K562 (cell line): Measurements from ENCODE around the gene TMCO4. TPM values are rescaled to one million over a fixed set of nuclear protein-coding genes. Genes with fewer than 3 reads are reported as not detected.

Experiments used
- ATAC-seq: fragments of 200-7000 bp; cut with Tn5 transposase; 3 replicates; pipeline ENCODE4 v1.9.1; 2020; ENCODE audit warnings: moderate library complexity
- BruUV-seq: library from RNA; stranded (reverse); fragments of 400-500 nt; replicated peaks from 2 replicates; lab custom pipeline; 2021; lab: Mats Ljungman, UMichigan
- CTCF ChIA-PET: fragments of 300-600 bp; formaldehyde crosslinking; extraction: SDS; loops from one replicate; lab custom pipeline; 2021; ENCODE audit warnings: low intra/inter-chr PET ratio; lab: Yijun Ruan, JAX
- POLR2A ChIA-PET: fragments of 300-600, 350-650 bp; sonication (Branson Sonifier 250); formaldehyde crosslinking; extraction: SDS; loops from one replicate; lab custom pipeline; 2021; ENCODE audit warnings: antibody characterized with exemption, inconsistent platforms; lab: Yijun Ruan, JAX
- DNase-seq, 4 experiments: peaks; one replicate each; pipeline versions ENCODE4 v3.0.0 to v3.0.0-alpha.2; 2011 to 2018; ENCODE audit warnings: low spot score in 3 of 4, mixed read lengths in 3 of 4; ENCODE audit errors: extremely low read depth in 1 of 4
- FAIRE-seq: peaks from 2 replicates; lab custom pipeline; 2011; peaks lifted over from hg19 to GRCh38; lab: Jason Lieb, UNC
- H2AFZ ChIP-seq: 2 replicates; pipeline ENCODE4 v1.6.0; 2011; ENCODE audit warnings: low read depth, low read length, control low read depth, inconsistent platforms
- H3K27ac ChIP-seq: fragments of 200-600 bp; 3 replicates; pipeline ENCODE4 v1.8.0; 2011; ENCODE audit warnings: low read depth, mild to moderate bottlenecking, control low read depth, inconsistent platforms, low read length, moderate library complexity, mixed read lengths; ENCODE audit errors: extremely low read depth
- H3K27me3 ChIP-seq, 2 experiments: fragments of 300-600 bp in 1 of 2; 2 replicates in 1 of 2; 3 replicates in 1 of 2; pipeline versions ENCODE4 v1.6.0 to v1.8.0; 2011; ENCODE audit warnings: inconsistent platforms in 2 of 2, low read length in 2 of 2, mild to moderate bottlenecking in 1 of 2, mixed read lengths in 1 of 2, moderate library complexity in 1 of 2; ENCODE audit not compliant: control insufficient read depth in 2 of 2, insufficient read depth in 2 of 2
- H3K36me3 ChIP-seq: fragments of 300-600 bp; 3 replicates; pipeline ENCODE4 v1.8.0; 2011; ENCODE audit warnings: mild to moderate bottlenecking, low read length, inconsistent platforms; ENCODE audit not compliant: control insufficient read depth, insufficient read depth
- H3K4me1 ChIP-seq, 2 experiments: fragments of 200-600 bp in 1 of 2; replicated peaks in 1 of 2; 2 replicates in 1 of 2; 3 replicates in 1 of 2; pipeline versions ENCODE4 v1.5.1 to v1.8.0; 2011; ENCODE audit warnings: inconsistent platforms in 2 of 2, low read length in 2 of 2, mild to moderate bottlenecking in 1 of 2, mixed read lengths in 1 of 2, moderate library complexity in 1 of 2; ENCODE audit not compliant: control insufficient read depth in 2 of 2, insufficient read depth in 2 of 2
- H3K4me2 ChIP-seq: 2 replicates; pipeline ENCODE4 v1.6.1; 2011; ENCODE audit warnings: low read length, control low read depth, inconsistent platforms, mixed read lengths; ENCODE audit not compliant: insufficient read depth
- H3K4me3 ChIP-seq: fragments of 200-600 bp; sonication (generic), shearing (Covaris generic); 2 replicates; pipeline ENCODE4 v1.5.1; 2016; ENCODE audit warnings: control low read depth, inconsistent platforms
- H3K79me2 ChIP-seq: fragments of 200-600 bp; 3 replicates; pipeline ENCODE4 v1.8.0; 2011; ENCODE audit warnings: low read length, inconsistent platforms; ENCODE audit not compliant: control insufficient read depth, insufficient read depth
- H3K9ac ChIP-seq, 2 experiments: 2 replicates each; pipeline versions ENCODE4 v1.6.0 to v1.6.1; 2011; ENCODE audit warnings: low read depth in 2 of 2, low read length in 2 of 2, control low read depth in 1 of 2, inconsistent platforms in 1 of 2, mild to moderate bottlenecking in 1 of 2, mixed read lengths in 1 of 2; ENCODE audit not compliant: insufficient read depth in 1 of 2
- H3K9me1 ChIP-seq: one replicate; pipeline ENCODE4 v1.6.0; 2011; ENCODE audit warnings: inconsistent platforms, mild to moderate bottlenecking, low read length, moderate library complexity; ENCODE audit not compliant: control insufficient read depth, insufficient read depth
- H3K9me3 ChIP-seq: replicated peaks from 2 replicates; pipeline ENCODE4 v1.5.1; 2011; ENCODE audit warnings: low read depth, low read length, inconsistent platforms; ENCODE audit not compliant: control insufficient read depth, insufficient read depth
- H4K20me1 ChIP-seq: replicated peaks from 2 replicates; pipeline ENCODE4 v1.6.1; 2011; ENCODE audit warnings: low read length, inconsistent platforms, mixed read lengths; ENCODE audit not compliant: control insufficient read depth, insufficient read depth
- CCNT2 ChIP-seq: IDR thresholded peaks from 2 replicates; pipeline ENCODE4 v1.6.1; 2011; ENCODE audit warnings: borderline replicate concordance, low read depth, mild to moderate bottlenecking, moderate library complexity, mixed read lengths, low read length; ENCODE audit not compliant: insufficient read length; ENCODE audit errors: extremely low read depth
- CHD7 ChIP-seq: fragments of 200-600 bp; sonication (generic); IDR thresholded peaks from one replicate; pipeline ENCODE4 v1.6.1; 2012; ENCODE audit warnings: mild to moderate bottlenecking, low read depth, low read length, inconsistent platforms
- PHF20 ChIP-seq: fragments of 450-650 bp; IDR thresholded peaks from 2 replicates; pipeline ENCODE4 v1.6.1; 2018; ENCODE audit not compliant: partially characterized antibody
- SIN3A ChIP-seq, 2 experiments: fragments of 150-350 bp in 1 of 2; IDR thresholded peaks; 2 replicates each; pipeline ENCODE4 v1.6.1; 2011 to 2016; ENCODE audit warnings: borderline replicate concordance in 2 of 2, low read depth in 2 of 2, low read length in 2 of 2, mild to moderate bottlenecking in 2 of 2, moderate library complexity in 2 of 2; ENCODE audit not compliant: control insufficient read depth in 1 of 2
- ZBTB17 ChIP-seq: fragments of 450-650 bp; formaldehyde crosslinking; IDR thresholded peaks from 2 replicates; pipeline ENCODE4 v1.4.0; 2020; ENCODE audit warnings: mild to moderate bottlenecking
- ZKSCAN1 ChIP-seq: fragments of 150-350 bp; IDR thresholded peaks from 2 replicates; pipeline ENCODE4 v1.6.1; 2016; ENCODE audit warnings: low read depth, low read length
- ZNF717 ChIP-seq: fragments of 250-450 bp; sonication (Bioruptor Pico); IDR thresholded peaks from 2 replicates; pipeline ENCODE4 v1.5.0; 2021
- WGBS: fragments of 100-300 bp; shearing (Covaris generic); methylation state at CpG from one replicate; pipeline ENCODE4 v1.1.6; 2016; ENCODE audit warnings: low coverage, mixed read lengths; ENCODE audit not compliant: insufficient coverage; ENCODE audit errors: missing lambda C conversion rate; 5-methylcytosine and 5-hydroxymethylcytosine counted together
- in situ Hi-C: fragments of 300-500 bp; cut with MboI; formaldehyde crosslinking; loops from 4 replicates; pipeline ENCODE4 v1.15.0; 2018; ENCODE audit warnings: inconsistent platforms, mixed read lengths
- intact Hi-C: fragments of 100-400 bp; cut with micrococcal nuclease; formaldehyde crosslinking; loops from 2 replicates; pipeline ENCODE4 v1.14.2; 2022
- polyA plus RNA-seq, 8 experiments: library from polyadenylated mRNA; depleted of rRNA in 4 of 8; stranded (reverse) in 5 of 8; unstranded in 3 of 8; fragments of >200 nt; fragmentation: Nextera tagmentation in 2 of 8; fragmentation: Illumina TruSeq in 1 of 8; extraction: Ambion mirVana in 2 of 8; extraction: Trizol in 1 of 8; gene quantifications; 2 replicates each; pipeline versions ENCODE4 v1.2.1 to v1.2.3, GENCODE V29; 2011 to 2014; ENCODE audit warnings: inconsistent platforms in 1 of 8, missing spikeins in 1 of 8
- total RNA-seq, 7 experiments: library from RNA; depleted of rRNA in 6 of 7; stranded (reverse); fragments of >200 nt in 6 of 7; fragmentation: Illumina TruSeq in 2 of 7; extraction: Trizol in 2 of 7; gene quantifications; 2 replicates each; pipeline versions ENCODE4 v1.2.1 to v1.2.3, GENCODE V29; 2011 to 2021; ENCODE audit warnings: low replicate concordance in 1 of 7
- TF ChIP-seq, protein P1 (sequence below): sonication (generic); formaldehyde crosslinking; IDR thresholded peaks from 2 replicates; pipeline ENCODE4 v1.8.0; 2023; ENCODE audit warnings: mild to moderate bottlenecking, missing genetic modification reagents

TMCO4 gene
- total and polyA plus RNA-seq, 9 of the 15 experiments (the other 6 are each of a cell fraction or from before 2014, with no cell fraction given), result 0.06 to 2.1 (median 1.2) TPM

DNA sequence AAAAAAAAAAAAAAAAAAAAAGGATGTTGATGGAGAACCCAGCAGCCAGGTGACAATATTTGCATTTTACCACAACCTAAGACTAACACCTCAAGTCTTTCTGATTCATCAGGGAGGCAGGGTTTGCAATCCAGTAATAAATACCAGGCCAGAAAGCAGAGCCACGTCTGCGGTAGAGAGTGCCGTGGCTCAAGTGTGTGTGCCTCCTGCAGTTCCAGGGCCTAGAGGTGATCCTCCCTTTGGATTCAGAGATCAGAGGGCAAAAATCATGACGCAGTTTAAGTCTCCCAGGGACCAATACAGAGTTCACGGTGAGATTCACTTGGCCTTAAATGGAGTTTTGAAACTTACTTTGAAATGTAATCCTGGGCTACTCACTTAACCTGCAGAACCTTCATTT is 34.9 kb downstream of the TMCO4 start:
- H2AFZ ChIP-seq, result no peak overlapping the region
- no peak overlapping the region for H3K27ac ChIP-seq
- FAIRE-seq (no peak), ATAC-seq (no peak), DNase-seq (no peak)
- H3K79me2 ChIP-seq, result no peaks in the 10 kb centered on the region
- intact Hi-C loops, result loop anchor here (5.0 kb wide), 1 partner anchor 107 kb away; no protein-coding TSS in a partner anchor
- no peak overlapping the region for H3K9ac ChIP-seq
- ChIA-PET POLR2A (interaction anchor here (0.8 kb wide), 1 partner anchor 168 kb away, joined by 5 read pairs; a partner anchor contains a TSS), CTCF (no interaction called here)
- H4K20me1 ChIP-seq, result peaks cover 30% of the 10 kb centered on the region
- BruUV-seq, result no TSS peak
- H3K27me3 ChIP-seq, result peaks cover 38 to 82% of the 10 kb centered on the region in 2 experiments
- H3K36me3 ChIP-seq, result no peaks in the 10 kb centered on the region
- 2% methylated on average over 5 of the region's 5 CpGs for WGBS
- no peaks in the 10 kb centered on the region for H3K9me3 ChIP-seq
- in situ Hi-C loops, result no loop called here
- H3K9me1 ChIP-seq, result no peaks in the 10 kb centered on the region
- 0 out of 5 replicates have a peak, but pooled peaks cover 0 to 2% of the 10 kb centered on the region in 2 experiments for H3K4me1 ChIP-seq
- H3K4me3 ChIP-seq, result no peak overlapping the region
- H3K4me2 ChIP-seq, result no peak overlapping the region
- no peak for TF ChIP-seq CCNT2
- TF ChIP-seq, protein P1, sequence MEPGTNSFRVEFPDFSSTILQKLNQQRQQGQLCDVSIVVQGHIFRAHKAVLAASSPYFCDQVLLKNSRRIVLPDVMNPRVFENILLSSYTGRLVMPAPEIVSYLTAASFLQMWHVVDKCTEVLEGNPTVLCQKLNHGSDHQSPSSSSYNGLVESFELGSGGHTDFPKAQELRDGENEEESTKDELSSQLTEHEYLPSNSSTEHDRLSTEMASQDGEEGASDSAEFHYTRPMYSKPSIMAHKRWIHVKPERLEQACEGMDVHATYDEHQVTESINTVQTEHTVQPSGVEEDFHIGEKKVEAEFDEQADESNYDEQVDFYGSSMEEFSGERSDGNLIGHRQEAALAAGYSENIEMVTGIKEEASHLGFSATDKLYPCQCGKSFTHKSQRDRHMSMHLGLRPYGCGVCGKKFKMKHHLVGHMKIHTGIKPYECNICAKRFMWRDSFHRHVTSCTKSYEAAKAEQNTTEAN (CRISPR knock-in tag), result no peak
- no peak for TF ChIP-seq SIN3A (IDR thresholded peaks at IDR 0.05; ENCODE audit: borderline replicate concordance in 2 of 2, control insufficient read depth in 1 of 2, low read depth in 2 of 2, low read length in 2 of 2)
- TF ChIP-seq ZNF717, result no peak
- TF ChIP-seq ZKSCAN1, result no peak
- TF ChIP-seq PHF20, result no peak
- TF ChIP-seq CHD7, result no peak
- TF ChIP-seq ZBTB17, result no peak
